GM12875 (cell line): ENCODE measurements around the gene PKP4.

Experiments
- H3K4me3 ChIP-seq: one replicate; pipeline ENCODE4 v1.5.1; 2011; ENCODE audit warnings: low read depth, low read length, control low read depth
- TF ChIP-seq, protein P1 (sequence below): IDR thresholded peaks from 2 replicates; pipeline ENCODE4 v1.5.1; 2011; ENCODE audit warnings: low read depth, mild to moderate bottlenecking, control low read depth, inconsistent platforms, low read length, moderate library complexity, borderline replicate concordance; ENCODE audit not compliant: insufficient read depth

PKP4 gene

DNA sequence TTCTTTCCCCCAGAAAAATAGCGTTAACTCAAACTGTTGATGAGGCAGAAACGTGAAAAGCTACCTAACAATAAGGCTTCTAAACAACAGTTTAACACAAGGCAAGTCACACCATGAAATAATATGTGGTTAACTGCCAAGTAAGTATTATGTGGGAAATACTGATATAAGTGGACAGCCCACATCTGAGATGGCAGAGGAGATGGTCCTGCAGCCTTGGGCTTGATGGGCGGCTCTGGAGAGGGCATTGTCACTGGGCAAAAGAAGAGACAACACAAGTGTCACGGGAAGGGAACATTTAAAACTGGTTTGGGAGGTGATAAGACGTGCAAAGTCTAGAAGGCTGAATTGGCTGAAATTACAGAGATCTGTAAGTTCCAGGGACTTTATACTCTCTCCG, 147.2 kb downstream of the PKP4 start:
- TF ChIP-seq, protein P1, sequence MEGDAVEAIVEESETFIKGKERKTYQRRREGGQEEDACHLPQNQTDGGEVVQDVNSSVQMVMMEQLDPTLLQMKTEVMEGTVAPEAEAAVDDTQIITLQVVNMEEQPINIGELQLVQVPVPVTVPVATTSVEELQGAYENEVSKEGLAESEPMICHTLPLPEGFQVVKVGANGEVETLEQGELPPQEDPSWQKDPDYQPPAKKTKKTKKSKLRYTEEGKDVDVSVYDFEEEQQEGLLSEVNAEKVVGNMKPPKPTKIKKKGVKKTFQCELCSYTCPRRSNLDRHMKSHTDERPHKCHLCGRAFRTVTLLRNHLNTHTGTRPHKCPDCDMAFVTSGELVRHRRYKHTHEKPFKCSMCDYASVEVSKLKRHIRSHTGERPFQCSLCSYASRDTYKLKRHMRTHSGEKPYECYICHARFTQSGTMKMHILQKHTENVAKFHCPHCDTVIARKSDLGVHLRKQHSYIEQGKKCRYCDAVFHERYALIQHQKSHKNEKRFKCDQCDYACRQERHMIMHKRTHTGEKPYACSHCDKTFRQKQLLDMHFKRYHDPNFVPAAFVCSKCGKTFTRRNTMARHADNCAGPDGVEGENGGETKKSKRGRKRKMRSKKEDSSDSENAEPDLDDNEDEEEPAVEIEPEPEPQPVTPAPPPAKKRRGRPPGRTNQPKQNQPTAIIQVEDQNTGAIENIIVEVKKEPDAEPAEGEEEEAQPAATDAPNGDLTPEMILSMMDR = no peak
- H3K4me3 ChIP-seq = no peak overlapping the region

DNA sequence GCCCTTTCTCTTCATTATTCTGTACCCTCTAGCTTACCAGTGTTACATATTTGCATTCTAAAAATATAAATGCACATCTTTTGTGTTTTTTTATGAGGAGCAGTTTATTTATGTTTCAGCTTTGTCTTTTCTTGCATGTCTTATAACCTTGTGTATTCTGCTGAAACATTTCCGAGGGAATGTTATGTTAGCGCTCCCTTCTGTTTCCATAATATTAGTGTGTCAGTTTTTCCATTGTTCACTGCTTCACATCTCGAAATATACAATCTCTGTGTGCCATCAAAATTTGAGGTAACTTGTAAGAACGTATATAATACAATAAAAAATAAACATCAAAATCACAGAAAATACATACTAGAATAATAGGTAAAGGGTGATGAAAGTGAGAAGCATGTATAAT, 153.3 kb downstream of the PKP4 start:
- TF ChIP-seq, protein P1 = no peak
- H3K4me3 ChIP-seq = no peak overlapping the region

DNA sequence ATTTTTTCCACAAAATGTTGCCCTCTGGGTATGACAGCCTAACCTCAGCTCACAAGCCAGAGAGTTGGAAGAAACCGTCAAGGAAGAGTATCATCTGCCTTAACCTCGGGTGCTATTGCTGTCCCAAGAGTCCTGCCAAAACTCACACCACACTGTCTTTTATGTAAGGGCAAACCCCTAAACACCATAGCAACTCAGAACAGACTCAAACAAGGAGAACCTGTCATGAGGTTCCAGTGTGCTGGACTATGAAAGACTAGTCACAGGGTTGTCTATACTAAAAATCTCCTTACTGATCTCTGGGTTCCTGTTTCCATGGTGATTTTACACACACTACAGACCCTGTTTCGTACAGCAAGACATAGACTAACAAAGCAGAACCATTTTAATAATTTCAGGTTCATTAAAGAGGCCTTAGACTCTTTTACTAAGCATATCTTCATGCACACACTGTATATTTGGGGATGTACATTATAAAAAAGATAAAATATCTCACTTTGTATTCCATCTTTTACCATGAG, 159.8 kb downstream of the PKP4 start:
- no peak overlapping the region for H3K4me3 ChIP-seq
- TF ChIP-seq, protein P1 = no peak

DNA sequence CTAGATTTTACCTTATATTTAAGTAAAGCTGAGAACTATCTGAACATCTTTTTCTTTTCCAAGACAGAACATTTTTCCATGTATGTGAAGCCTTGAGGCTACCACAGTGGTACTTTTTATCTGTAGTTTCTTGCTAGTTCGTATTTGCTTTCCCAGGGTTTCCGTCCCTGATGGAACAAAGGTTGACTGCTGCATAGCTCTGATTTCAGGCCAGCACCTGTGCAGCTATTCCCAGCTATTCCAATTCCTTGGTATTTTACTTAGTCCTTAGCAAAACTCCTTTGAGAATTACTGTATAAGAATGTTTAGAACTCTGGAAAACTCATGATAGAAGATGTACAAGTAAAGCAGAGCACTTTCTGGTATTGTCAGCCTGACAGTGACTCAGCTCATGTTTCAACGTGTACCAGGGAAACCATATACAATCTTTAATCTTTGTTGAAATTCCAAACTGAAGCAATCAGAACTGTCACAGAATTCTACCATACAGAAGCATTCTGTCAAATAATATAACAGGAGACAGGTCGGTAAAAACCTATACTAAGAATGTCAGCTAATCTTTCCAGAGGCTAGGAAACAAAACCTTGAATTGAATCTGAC, 162.2 kb downstream of the PKP4 start:
- TF ChIP-seq, protein P1 = no peak
- no peak overlapping the region for H3K4me3 ChIP-seq

DNA sequence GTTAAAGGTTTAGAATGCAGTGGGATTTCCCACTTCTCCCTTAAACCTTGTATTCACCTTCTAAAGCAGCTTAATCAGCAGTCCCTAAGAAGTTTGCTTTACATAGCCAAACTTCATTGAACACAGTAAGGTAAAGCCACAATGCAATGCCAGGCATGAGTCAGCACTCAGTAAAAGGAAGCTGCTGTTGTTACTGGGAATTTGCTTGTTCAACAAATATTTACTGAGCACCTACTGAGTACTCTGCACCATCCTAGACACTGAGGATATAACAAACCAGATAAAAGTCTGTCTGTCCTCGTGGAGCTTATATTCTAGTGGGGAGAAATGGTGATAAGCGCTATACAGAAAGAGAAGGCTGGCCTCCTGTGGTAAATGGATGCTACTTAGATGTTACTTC, 162.7 kb downstream of the PKP4 start:
- TF ChIP-seq, protein P1 = no peak

DNA sequence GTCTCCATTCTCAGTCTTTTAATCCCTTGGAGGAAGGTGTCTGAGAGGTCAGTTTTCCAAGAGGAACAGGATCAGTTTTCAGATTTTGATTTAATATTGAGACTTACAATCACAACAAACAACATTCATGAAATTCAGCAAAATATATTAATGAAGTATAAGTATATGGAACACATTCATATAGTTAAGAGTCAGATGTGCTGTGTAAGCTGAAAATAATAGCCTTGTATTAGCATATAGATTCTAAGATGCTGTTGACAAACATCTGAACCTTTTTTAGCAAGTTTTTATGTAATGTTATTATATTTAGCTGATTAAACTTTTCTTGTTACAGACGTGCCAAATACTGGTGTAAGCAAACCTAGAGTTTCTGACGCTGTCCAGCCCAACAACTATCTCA, 163.9 kb downstream of the PKP4 start:
- H3K4me3 ChIP-seq = no peak overlapping the region
- TF ChIP-seq, protein P1 = no peak

More for the DNA sequence above, 162.7 kb downstream of the PKP4 start:
- H3K4me3 ChIP-seq = no peak overlapping the region

DNA sequence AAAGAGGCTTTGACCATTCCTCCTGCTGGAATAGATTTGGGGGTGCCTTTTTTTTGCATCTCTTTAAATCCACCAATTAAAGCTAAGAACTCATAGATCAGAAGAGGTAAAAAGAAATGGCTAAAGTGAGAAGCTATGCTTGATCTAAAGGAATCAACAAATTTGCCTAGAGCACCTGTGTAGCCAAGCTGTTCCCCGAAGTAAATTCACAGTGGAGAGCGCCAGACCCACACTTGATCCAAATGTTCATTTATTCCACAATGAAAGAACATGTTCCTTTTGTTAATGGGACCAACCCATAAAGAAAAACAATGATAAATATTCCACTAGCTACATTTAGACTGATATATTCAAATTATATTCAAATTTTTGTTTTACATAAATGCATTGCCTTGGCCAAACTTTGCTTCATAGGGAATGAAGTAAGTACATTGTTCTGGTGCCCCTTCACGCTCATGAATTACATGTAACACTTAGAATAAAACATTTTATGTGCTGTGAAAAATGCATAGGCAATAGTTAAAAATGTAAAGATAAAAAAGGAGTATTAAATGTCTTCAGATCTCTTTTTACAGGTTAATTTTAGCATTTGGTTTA, 167.4 kb downstream of the PKP4 start:
- TF ChIP-seq, protein P1 = no peak

More for the DNA sequence above, 167.4 kb downstream of the PKP4 start:
- H3K4me3 ChIP-seq = no peak overlapping the region
